Smooth muscle cell (in vitro differentiated cells): Measurements from ENCODE around the gene CUL9. TPM values are rescaled to one million over a fixed set of nuclear protein-coding genes. Genes with fewer than 3 reads are reported as not detected.

ENCODE experiments used
- DNase-seq: peaks from one replicate; lab custom pipeline; 2025; ENCODE audit not compliant: unreplicated experiment; lab: John Stamatoyannopoulos, UW
- H2AFZ ChIP-seq: fragments of 200-600 bp; sonication (generic); 2 replicates; pipeline ENCODE4 v1.6.0; 2016; ENCODE audit warnings: antibody characterized with exemption, low read depth, mild to moderate bottlenecking
- H3F3A ChIP-seq: fragments of 200-600 bp; sonication (generic); 2 replicates; pipeline ENCODE4 v1.6.0; 2017; ENCODE audit warnings: antibody characterized with exemption, low read depth
- H3K27ac ChIP-seq: fragments of 200-600 bp; sonication (generic); 2 replicates; pipeline ENCODE4 v1.5.1; 2016; ENCODE audit warnings: low read depth, mild to moderate bottlenecking
- H3K27me3 ChIP-seq: fragments of 200-600 bp; sonication (generic); 2 replicates; pipeline ENCODE4 v1.6.1; 2016; ENCODE audit warnings: low read depth, mild to moderate bottlenecking
- H3K36me3 ChIP-seq: fragments of 200-600 bp; sonication (generic); 2 replicates; pipeline ENCODE4 v1.5.1; 2016; ENCODE audit warnings: low read depth
- H3K4me1 ChIP-seq: fragments of 200-600 bp; sonication (generic); 2 replicates; pipeline ENCODE4 v1.5.1; 2016; ENCODE audit warnings: low read depth
- H3K4me2 ChIP-seq: fragments of 200-600 bp; sonication (generic); 2 replicates; pipeline ENCODE4 v1.6.0; 2016; ENCODE audit warnings: mild to moderate bottlenecking
- H3K4me3 ChIP-seq: fragments of 200-600 bp; sonication (generic); 2 replicates; pipeline ENCODE4 v1.5.1; 2016; ENCODE audit warnings: mild to moderate bottlenecking
- H3K79me2 ChIP-seq: fragments of 200-600 bp; sonication (generic); 2 replicates; pipeline ENCODE4 v1.6.0; 2016; ENCODE audit warnings: low read depth, mild to moderate bottlenecking
- H3K9ac ChIP-seq: fragments of 200-600 bp; sonication (generic); 2 replicates; pipeline ENCODE4 v1.6.0; 2016; ENCODE audit warnings: low read depth
- H3K9me3 ChIP-seq: fragments of 200-600 bp; sonication (generic); replicated peaks from 2 replicates; pipeline ENCODE4 v1.5.1; 2016; ENCODE audit warnings: low read depth
- H4K20me1 ChIP-seq: fragments of 200-600 bp; sonication (generic); 2 replicates; pipeline ENCODE4 v1.6.0; 2016; ENCODE audit warnings: low read depth
- CTCF ChIP-seq: fragments of 200-600 bp; sonication (generic); IDR thresholded peaks from 2 replicates; pipeline ENCODE4 v1.5.1; 2017; ENCODE audit warnings: borderline replicate concordance, mild to moderate bottlenecking, antibody characterized with exemption; ENCODE audit not compliant: insufficient read depth, poor library complexity, severe bottlenecking
- WGBS: methylation state at CpG from one replicate; pipeline ENCODE4 v1.1.7; 2016; ENCODE audit warnings: low lambda C conversion rate; 5-methylcytosine and 5-hydroxymethylcytosine counted together
- polyA plus RNA-seq: library from polyadenylated mRNA; unstranded; fragments of >200 nt; fragmentation: Nextera tagmentation; extraction: Ambion mirVana; gene quantifications from 2 replicates; pipeline ENCODE4 v1.2.1, GENCODE V29; 2016
- total RNA-seq: library from RNA; depleted of rRNA; stranded (reverse); fragments of >200 nt; gene quantifications from 2 replicates; pipeline ENCODE4 v1.2.3, GENCODE V29; 2014

The CUL9 gene
- total and polyA plus RNA-seq, 2 experiments from 2014 or later: 13.9 to 18.8 TPM

DNA sequence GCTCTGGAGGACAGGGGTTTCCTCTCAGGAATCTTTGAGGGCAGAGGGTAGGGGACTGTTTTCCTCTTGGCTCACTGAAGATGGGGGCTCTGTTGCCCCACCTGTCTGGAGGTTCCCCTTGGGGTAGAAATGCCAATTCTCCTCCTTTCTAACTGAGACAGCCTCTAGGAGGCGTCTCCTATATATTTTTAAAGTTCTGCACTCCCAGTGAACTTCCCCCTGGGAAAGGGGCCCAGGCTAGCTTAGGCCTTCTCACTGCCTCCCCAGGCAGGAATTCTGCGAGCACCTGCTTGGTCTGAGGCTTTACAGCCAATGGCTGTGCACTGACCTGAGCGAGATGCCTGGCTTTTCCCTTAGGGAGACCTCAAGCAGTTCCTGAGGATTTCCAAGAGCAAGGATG lies 35.7 kb upstream of the CUL9 start:
- Histone ChIP-seq H3F3A (peaks cover 43% of the 10 kb centered on the region), H4K20me1 (peaks cover 12% of the 10 kb centered on the region), H3K27ac (peak overlapping the region; percentile 27), H3K4me1 (no peaks in the 10 kb centered on the region), H3K4me2 (no peak overlapping the region), H3K9me3 (no peaks in the 10 kb centered on the region), H3K4me3 (no peak overlapping the region), H2AFZ (no peak overlapping the region), H3K27me3 (no peaks in the 10 kb centered on the region), H3K9ac (no peak overlapping the region), H3K79me2 (peaks cover 14% of the 10 kb centered on the region), H3K36me3 (no peaks in the 10 kb centered on the region)
- 99% methylated on average over 3 of the region's 3 CpGs for WGBS
- no peak for TF ChIP-seq CTCF
- no peak for DNase-seq

- H3K4me1 ChIP-seq: no peaks in the 10 kb centered on the region
- peak overlapping the region; percentile 37 for H3K27ac ChIP-seq
- H3F3A ChIP-seq: peaks cover 38% of the 10 kb centered on the region
- H3K4me2 ChIP-seq: no peak overlapping the region
- no peak overlapping the region for H3K4me3 ChIP-seq
- DNase-seq: no peak
- H3K9me3 ChIP-seq: no peaks in the 10 kb centered on the region
- no peak overlapping the region for H3K9ac ChIP-seq
- no peaks in the 10 kb centered on the region for H3K27me3 ChIP-seq
- peaks cover 14% of the 10 kb centered on the region for H3K79me2 ChIP-seq
- peaks cover 12% of the 10 kb centered on the region for H4K20me1 ChIP-seq
- TF ChIP-seq CTCF: no peak
- no peak overlapping the region for H2AFZ ChIP-seq
- 96% methylated on average over 8 of the region's 8 CpGs for WGBS
- no peaks in the 10 kb centered on the region for H3K36me3 ChIP-seq
Observed at GRCh38 chr6:43146709-43147688, 35.0 kb upstream of the CUL9 start.

- WGBS: 93% methylated on average over 4 of the region's 6 CpGs
- no peak for TF ChIP-seq CTCF
- Histone ChIP-seq H3K9me3 (no peaks in the 10 kb centered on the region), H3K36me3 (no peaks in the 10 kb centered on the region), H3K27ac (peak overlapping the region; percentile 37), H3K79me2 (peaks cover 21% of the 10 kb centered on the region), H2AFZ (no peak overlapping the region), H3K9ac (no peak overlapping the region), H3K4me1 (no peaks in the 10 kb centered on the region), H4K20me1 (peaks cover 12% of the 10 kb centered on the region), H3K27me3 (no peaks in the 10 kb centered on the region), H3K4me2 (no peak overlapping the region), H3F3A (peaks cover 29% of the 10 kb centered on the region), H3K4me3 (no peak overlapping the region)
- DNase-seq: no peak
Observed at GRCh38 chr6:43147691-43148477, 34.1 kb upstream of the CUL9 start.
